Kidney (tissue), 14 donors: ENCODE measurements around the gene ASTN1. TPM values are rescaled to one million over a fixed set of nuclear protein-coding genes. Genes with fewer than 3 reads are reported as not detected.

Experiments
- DNase-seq, 5 donors: peaks; one replicate each; pipeline ENCODE4 v3.0.0-alpha.2; 2013 to 2020
- FAIRE-seq: peaks from 2 replicates; lab custom pipeline; 2012; peaks lifted over from hg19 to GRCh38; lab: Jason Lieb, UNC
- H3K27ac ChIP-seq, 2 donors: one replicate each; pipeline ENCODE4 v1.7.0; 2013; ENCODE audit warnings: low read depth in 2 of 2, low read length in 2 of 2, inconsistent platforms in 1 of 2
- H3K27me3 ChIP-seq: one replicate; pipeline ENCODE4 v1.7.1; 2013; ENCODE audit warnings: low read length, inconsistent platforms; ENCODE audit not compliant: control insufficient read depth, insufficient read depth
- H3K36me3 ChIP-seq, 3 donors: one replicate each; pipeline versions ENCODE4 v1.7.0 to v1.7.1; 2013; ENCODE audit warnings: low read length in 3 of 3, control low read depth in 1 of 3, inconsistent platforms in 1 of 3; ENCODE audit not compliant: insufficient read depth in 3 of 3, control insufficient read depth in 2 of 3
- H3K4me1 ChIP-seq, 3 donors: one replicate each; pipeline versions ENCODE4 v1.7.0 to v1.7.1; 2013; ENCODE audit warnings: low read length in 3 of 3, inconsistent platforms in 1 of 3, low read depth in 1 of 3; ENCODE audit not compliant: control insufficient read depth in 2 of 3, insufficient read depth in 2 of 3
- H3K4me3 ChIP-seq, 3 donors: one replicate each; pipeline versions ENCODE4 v1.7.0 to v1.8.1; 2013; ENCODE audit warnings: low read length in 3 of 3, control low read depth in 1 of 3, inconsistent platforms in 1 of 3
- H3K9ac ChIP-seq, 3 donors: one replicate each; pipeline versions ENCODE4 v1.7.0 to v1.7.1; 2013; ENCODE audit warnings: low read length in 3 of 3, control low read depth in 1 of 3, inconsistent platforms in 1 of 3
- H3K9me3 ChIP-seq, 3 donors: one replicate each; pipeline versions ENCODE4 v1.7.0 to v1.7.1; 2013; ENCODE audit warnings: low read length in 3 of 3, control low read depth in 1 of 3, inconsistent platforms in 1 of 3; ENCODE audit not compliant: control insufficient read depth in 2 of 3, insufficient read depth in 1 of 3
- intact Hi-C: fragments of 100-400 bp; cut with DNase I; formaldehyde crosslinking; loops from one replicate; pipeline ENCODE4 v1.11.1; 2022
- polyA plus RNA-seq: library from polyadenylated mRNA; stranded (reverse); fragments of 350-450 nt; fragmentation: Illumina TruSeq; extraction: RNeasy Lipid Tissue Mini Kit (QIAGEN cat#74804); gene quantifications from one replicate; pipeline ENCODE4 v1.2.3, GENCODE V29; 2014; ENCODE audit warnings: low read depth, low replicate concordance; ENCODE audit not compliant: insufficient read depth
- total RNA-seq: library from RNA; stranded (reverse); fragmentation: NEBNext Ultra II Directional; extraction: Animal tissue kit (Norgen Biotek cat#: 25700); gene quantifications from one replicate; pipeline ENCODE4 v1.2.1, GENCODE V29; 2021
- TF ChIP-seq, protein P1 (sequence below): IDR thresholded peaks from 3 replicates; pipeline ENCODE4 v1.5.1; 2012; ENCODE audit warnings: mild to moderate bottlenecking, moderate library complexity, borderline replicate concordance; ENCODE audit not compliant: insufficient read depth; ENCODE audit errors: extremely low read depth
- donor health status: control.
- donor health status: control.
- donor health status: control.
- donor health status: control.
- donor health status: control.
- donor health status: DM: yes; HTN: yes; CAD: no.
- donor health status: Normal renal cell carcinoma (clear cell type).

Gene ASTN1
- total and polyA plus RNA-seq, 2 donors from 2014 or later: 0.19 to 0.25 TPM

DNA sequence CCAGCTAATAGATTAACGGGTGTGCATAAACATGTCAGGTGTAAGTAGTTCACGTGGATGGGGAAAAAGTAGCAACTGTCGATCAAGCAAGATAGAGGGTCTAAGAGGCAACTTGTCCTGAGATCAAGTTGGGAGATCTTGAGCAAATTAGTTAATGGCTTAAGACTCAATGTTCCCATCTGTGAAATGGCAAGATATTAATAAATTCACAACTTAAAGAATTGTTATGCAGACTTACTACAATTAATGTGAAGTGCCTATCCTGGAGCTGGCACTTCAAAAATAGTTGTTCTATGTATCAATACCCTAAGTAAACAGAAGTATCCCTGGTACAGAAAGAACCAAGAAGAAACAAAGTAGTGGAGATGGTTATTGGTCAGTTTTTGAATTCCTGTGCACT lies 312.4 kb downstream of the ASTN1 start:
- no peaks in the 10 kb centered on the region for H3K36me3 ChIP-seq
- H3K27ac ChIP-seq: no peak overlapping the region
- no peaks in the 10 kb centered on the region for H3K27me3 ChIP-seq
- FAIRE-seq: no peak
- H3K9ac ChIP-seq: no peak overlapping the region
- no peaks in the 10 kb centered on the region for H3K9me3 ChIP-seq
- H3K4me1 ChIP-seq: no peaks in the 10 kb centered on the region
- TF ChIP-seq, protein P1, sequence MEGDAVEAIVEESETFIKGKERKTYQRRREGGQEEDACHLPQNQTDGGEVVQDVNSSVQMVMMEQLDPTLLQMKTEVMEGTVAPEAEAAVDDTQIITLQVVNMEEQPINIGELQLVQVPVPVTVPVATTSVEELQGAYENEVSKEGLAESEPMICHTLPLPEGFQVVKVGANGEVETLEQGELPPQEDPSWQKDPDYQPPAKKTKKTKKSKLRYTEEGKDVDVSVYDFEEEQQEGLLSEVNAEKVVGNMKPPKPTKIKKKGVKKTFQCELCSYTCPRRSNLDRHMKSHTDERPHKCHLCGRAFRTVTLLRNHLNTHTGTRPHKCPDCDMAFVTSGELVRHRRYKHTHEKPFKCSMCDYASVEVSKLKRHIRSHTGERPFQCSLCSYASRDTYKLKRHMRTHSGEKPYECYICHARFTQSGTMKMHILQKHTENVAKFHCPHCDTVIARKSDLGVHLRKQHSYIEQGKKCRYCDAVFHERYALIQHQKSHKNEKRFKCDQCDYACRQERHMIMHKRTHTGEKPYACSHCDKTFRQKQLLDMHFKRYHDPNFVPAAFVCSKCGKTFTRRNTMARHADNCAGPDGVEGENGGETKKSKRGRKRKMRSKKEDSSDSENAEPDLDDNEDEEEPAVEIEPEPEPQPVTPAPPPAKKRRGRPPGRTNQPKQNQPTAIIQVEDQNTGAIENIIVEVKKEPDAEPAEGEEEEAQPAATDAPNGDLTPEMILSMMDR: no peak
- intact Hi-C loops: no loop called here
- DNase-seq: no peak
- H3K4me3 ChIP-seq: no peak overlapping the region

DNA sequence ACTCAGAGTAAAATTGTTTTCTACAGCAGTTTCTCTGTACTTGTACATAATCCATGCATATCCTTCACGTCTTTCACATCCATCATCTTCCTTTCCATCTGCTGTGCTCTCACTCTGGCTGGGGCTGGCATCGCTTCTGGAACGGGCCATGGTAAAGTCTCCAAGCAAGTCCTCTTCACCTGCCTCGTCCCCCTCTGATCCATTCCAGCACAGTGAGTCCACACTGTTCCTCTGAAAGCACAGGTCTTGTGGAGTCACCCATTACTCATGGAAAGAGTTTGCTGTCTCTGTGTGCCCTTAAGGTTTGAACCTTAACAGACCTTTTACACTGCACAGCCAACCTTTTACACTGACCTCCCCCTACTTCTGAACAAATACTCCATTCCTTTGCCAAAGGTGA lies 313.6 kb downstream of the ASTN1 start:
- no peak overlapping the region for H3K9ac ChIP-seq
- H3K36me3 ChIP-seq: no peaks in the 10 kb centered on the region
- H3K4me1 ChIP-seq: no peaks in the 10 kb centered on the region
- H3K4me3 ChIP-seq: no peak overlapping the region
- TF ChIP-seq, protein P1: no peak
- no peak for FAIRE-seq
- H3K27ac ChIP-seq: no peak overlapping the region
- no peaks in the 10 kb centered on the region for H3K27me3 ChIP-seq
- DNase-seq: no peak
- no peaks in the 10 kb centered on the region for H3K9me3 ChIP-seq
- intact Hi-C loops: no loop called here

DNA sequence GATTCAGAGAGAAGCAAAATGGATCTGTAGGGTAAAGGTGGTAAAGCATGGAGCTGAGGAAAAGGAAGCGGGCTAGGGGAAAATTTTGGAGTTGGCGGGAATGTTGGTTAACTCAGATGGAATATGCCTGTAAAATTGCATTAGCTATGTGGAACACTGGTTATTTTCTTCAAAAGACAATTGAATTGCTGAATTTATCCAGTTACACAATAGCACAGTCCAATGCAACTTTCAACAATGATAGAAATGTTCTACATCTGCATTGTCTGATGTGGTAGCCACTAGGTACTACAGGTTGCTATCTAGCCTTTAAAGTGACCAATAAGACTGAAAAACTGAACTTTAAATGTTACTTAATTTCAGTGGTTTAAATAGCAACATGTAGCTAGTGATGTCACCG lies 315.2 kb downstream of the ASTN1 start:
- H3K36me3 ChIP-seq: no peaks in the 10 kb centered on the region
- H3K4me1 ChIP-seq: no peaks in the 10 kb centered on the region
- intact Hi-C loops: no loop called here
- no peak overlapping the region for H3K9ac ChIP-seq
- H3K27me3 ChIP-seq: no peaks in the 10 kb centered on the region
- DNase-seq (no peak), FAIRE-seq (no peak)
- no peak overlapping the region for H3K4me3 ChIP-seq
- no peaks in the 10 kb centered on the region for H3K9me3 ChIP-seq
- TF ChIP-seq, protein P1: no peak
- no peak overlapping the region for H3K27ac ChIP-seq

DNA sequence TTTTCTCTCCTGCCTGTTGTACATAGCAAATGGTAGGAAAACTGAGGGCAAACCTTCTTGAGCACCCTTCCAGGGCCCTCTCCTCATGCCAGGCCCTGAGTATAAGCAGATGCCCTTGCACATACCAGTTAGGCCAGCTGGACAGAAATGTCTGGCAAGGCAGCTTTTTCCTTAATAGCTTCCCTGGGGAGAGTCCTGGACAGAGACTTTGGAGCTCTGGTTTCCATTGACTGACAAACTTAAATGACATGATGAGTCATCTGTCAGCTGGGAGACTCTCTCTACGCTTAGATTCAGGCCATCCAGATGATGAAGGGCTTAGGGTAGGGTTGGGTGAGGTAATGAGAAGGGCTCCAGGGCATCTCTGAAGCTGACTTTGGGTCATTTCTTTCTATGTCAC lies 317.5 kb downstream of the ASTN1 start:
- intact Hi-C loops: no loop called here
- DNase-seq: no peak
- Histone ChIP-seq H3K4me3 (no peak overlapping the region), H3K4me1 (no peaks in the 10 kb centered on the region), H3K27me3 (no peaks in the 10 kb centered on the region), H3K9me3 (no peaks in the 10 kb centered on the region), H3K9ac (no peak overlapping the region), H3K36me3 (no peaks in the 10 kb centered on the region), H3K27ac (no peak overlapping the region)
- TF ChIP-seq, protein P1: no peak
- FAIRE-seq: no peak
